ENCODE results near the gene RIMBP2.

RIMBP2 gene

GRCh38 chr12:130436741-130437501 lies 279.2 kb downstream of the RIMBP2 start:
- FAIRE-seq, result no peak
- DNase-seq (ENCODE audit: insufficient read length, low spot score), result no peak

- DNase-seq (ENCODE audit: insufficient read length, low spot score), result no peak
- no peak for FAIRE-seq
Measured at GRCh38 chr12:130435826-130436225, 280.3 kb downstream of the RIMBP2 start.

DNA sequence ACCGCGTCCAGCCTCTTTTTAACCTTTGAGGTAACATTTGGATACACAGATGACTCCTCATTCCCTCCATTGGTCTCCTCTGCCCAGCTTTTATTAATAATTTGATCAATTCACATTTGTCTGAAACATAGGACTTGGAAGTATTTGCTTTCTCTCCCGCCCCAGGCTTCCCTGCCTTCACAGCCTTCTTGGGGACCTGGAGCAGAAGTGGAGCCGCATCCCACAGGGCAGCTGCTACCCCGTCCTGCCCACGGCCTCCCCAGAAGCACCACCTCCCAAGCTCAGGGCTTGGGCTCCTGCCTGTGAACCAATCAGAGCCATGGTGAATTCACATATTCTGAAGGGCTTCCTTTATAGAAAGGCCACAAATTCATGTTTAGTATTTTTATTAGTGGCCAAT lies 280.8 kb downstream of the RIMBP2 start:
- no peak for DNase-seq (ENCODE audit: insufficient read length, low spot score)
- no peak for FAIRE-seq

- no peak for DNase-seq (ENCODE audit: insufficient read length, low spot score)
- no peak for FAIRE-seq
Measured at GRCh38 chr12:130434560-130434959, 281.5 kb downstream of the RIMBP2 start.

DNA sequence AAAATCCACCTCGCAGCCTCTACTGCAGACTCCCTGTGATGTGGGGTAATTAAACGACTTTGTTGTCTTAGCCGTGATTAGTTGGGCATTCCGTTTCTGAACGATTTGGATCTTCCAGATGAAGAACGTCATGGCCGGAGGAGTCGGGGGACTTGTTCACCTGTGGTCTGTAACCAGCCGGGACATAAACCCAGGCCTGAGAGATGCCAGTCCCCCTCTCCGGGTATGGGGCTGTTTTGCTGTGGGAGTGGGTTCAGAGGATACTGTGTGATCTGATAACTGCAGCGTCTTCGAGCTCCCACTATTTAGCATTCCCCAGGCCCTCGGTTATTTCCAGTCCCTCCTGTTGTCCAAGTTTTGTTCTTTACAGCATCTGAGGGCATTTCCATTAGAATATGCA lies 282.3 kb downstream of the RIMBP2 start:
- DNase-seq (ENCODE audit: insufficient read length, low spot score) (no peak), FAIRE-seq (no peak)

DNA sequence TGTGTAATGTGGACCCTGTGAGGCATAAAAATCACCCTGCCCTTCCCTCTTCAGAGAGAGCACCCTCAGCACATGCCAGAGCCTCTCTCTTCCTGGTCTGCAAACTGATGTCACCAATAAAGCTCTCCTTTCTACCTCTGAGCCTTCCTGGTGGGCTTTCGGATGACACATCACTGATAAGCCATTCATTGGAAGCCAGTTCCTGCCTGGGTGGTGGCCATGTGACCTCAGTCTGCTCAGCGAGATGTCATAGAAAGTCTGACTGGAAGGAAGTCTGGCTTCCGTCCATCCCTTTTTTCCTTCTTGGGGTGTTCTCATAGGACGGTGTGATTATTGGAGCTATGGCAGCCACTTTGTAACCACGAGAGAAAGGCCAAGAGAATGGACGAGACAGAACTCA lies 282.7 kb downstream of the RIMBP2 start:
- no peak for FAIRE-seq
- DNase-seq (ENCODE audit: insufficient read length, low spot score), result no peak

DNA sequence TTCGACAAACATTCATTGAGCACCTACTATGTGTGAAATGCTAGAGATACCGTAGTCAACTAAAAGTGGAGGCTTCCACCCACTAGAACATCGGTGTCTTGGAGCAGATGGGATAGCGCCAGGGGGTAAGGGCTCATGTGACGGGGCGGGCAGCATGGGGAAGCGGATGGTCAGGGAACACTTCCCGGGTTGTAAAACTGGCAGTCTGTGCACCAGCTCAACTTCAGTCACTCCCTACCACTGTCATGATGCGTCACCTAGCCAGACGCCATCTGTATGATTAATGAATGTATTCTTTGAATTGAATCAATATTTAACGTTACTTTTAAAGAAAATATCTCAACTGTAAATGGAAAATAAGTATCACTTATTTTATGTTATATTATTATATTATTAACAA lies 284.9 kb downstream of the RIMBP2 start:
- FAIRE-seq, result no peak
- DNase-seq (ENCODE audit: insufficient read length, low spot score), result no peak

GRCh38 chr12:130429656-130430505 lies 286.2 kb downstream of the RIMBP2 start:
- FAIRE-seq (no peak), DNase-seq (ENCODE audit: insufficient read length, low spot score) (no peak)

- FAIRE-seq (no peak), DNase-seq (ENCODE audit: insufficient read length, low spot score) (no peak)
Measured at GRCh38 chr12:130428116-130428515, 288.0 kb downstream of the RIMBP2 start.

- no peak for DNase-seq (ENCODE audit: insufficient read length, low spot score)
Measured at GRCh38 chr12:130427381-130427887, 288.7 kb downstream of the RIMBP2 start.

DNA sequence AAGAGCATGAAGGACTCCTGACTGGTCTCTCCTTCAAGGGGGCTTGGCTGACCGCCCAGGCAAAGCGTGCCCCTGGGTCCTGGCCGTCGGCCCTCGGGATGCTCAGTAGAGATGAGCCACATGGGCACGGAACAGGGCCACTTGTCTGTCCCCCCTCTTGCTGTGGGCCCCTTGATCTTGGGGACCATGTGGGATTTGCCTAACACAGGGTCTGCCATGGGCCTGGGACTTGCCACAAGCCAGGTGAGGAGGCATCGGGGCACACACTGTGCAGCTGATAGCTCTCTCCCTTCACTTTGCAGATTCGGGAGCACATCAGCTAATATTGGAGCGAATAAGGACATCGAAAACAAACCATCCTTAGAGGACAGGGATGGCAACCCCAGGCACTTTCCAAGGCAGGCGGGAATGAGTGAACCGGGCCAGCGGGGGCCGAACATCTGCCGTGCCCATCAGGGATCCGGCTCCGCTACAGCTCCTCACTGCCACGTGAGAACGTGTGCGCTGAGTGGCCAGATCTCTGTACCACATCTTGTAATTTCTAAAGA lies 290.3 kb downstream of the RIMBP2 start:
- DNase-seq (ENCODE audit: insufficient read length, low spot score), result no peak
- FAIRE-seq, result no peak

More at GRCh38 chr12:130427381-130427887, 288.7 kb downstream of the RIMBP2 start:
- FAIRE-seq, result no peak

DNA sequence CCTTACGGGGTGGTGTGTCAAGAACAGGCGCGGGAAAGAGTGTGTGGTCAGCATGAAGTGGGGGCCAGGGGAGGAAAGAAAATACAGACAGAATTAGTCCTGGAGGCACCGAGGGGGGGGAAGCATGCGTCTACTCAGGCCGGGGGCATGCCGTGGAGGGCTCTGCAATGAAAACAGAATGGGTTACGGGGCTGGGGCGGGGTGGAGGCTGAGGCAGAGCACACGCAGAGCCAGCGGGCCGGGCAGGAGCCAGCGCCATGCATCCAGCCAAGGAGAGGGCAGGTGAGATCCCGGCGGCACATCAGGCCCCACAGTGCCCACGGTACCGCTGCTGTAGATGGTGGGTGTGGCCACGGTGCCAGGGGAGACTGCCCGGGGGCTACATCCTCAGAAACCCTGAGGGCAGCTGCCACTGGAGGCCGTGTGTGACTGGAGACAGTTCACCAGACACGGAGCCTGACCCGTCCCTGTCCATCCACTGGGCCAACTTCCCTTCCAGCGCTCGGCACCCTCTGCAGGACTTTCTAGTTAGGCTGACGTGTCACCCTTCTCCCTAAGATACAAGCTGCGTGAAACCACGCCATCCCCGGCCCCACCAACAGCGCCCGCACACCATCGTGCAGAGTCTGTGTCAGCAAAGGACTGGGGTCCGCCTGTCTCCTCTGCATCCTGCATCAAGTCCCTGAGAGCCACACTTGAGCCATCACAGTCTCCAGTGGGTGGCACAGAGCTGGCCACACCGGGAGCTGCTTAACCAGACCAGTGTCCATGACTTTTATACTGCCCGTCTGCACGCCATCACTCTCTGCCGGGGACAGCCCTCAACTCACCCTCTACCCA lies 291.0 kb downstream of the RIMBP2 start:
- FAIRE-seq, result no peak

DNA sequence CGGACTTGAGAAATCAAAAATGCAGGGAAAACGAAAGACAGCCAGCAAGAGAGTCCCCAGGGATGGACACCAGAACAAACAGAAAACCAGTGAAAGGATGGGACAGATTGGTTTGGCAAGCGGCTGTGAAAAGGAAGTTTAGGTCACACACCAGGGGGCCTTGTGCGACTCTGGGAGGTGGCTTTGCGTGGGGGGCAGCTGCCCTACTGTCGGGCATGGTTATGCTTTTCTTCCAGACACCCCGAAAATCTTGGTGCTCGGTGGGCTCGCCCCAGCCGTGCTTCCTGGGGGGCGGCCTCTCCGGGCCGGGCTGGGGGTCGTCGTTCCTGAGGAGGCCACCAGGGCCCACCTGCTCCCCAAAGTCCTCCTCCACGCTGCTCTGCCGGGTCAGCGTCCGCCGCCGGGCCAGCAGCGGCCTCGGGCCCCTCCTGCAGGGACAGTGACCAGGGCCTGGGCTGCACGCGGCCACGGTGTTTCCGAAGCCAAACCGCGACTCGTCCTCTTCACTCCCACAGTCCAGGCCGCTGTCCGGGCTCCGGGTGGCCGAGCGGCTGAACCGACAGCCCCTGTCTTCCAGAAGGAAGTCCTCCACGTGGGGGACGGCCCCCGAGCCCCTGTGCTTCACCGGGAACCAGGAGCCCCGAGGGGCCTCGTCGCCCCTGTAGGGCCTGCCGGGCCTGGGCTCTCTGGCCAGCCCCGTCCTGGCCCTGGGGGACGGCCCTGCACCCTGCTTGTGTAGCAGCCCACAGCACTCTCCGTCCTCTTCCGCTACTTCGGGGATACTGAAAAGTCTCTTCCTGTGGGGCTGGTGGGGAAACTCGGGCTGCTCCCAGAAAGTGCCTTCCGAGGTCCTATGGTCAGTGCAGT lies 291.9 kb downstream of the RIMBP2 start:
- DNase-seq (ENCODE audit: insufficient read length, low spot score) (no peak), FAIRE-seq (no peak)

More for the DNA sequence above, 291.0 kb downstream of the RIMBP2 start:
- DNase-seq (ENCODE audit: insufficient read length, low spot score), result no peak

DNA sequence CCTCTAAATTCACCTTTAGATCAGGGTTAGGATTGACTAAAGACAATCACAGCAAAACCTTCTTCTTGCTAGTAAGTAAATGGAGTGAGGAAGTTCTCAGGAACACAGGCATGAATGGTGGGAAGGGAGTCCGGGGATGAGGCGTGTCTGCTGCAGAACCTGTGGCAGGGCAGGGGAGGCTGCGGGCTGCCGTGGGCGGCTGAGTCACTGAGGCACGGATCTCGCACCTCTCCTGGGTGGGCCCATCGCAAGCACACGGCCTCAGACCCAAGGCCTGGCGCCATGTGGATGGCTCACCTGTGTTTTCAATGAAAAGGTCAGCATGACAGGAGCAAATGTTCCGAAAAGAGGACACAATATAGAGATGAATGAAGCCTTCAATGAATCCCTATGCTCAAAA lies 293.0 kb downstream of the RIMBP2 start:
- no peak for DNase-seq (ENCODE audit: insufficient read length, low spot score)
- no peak for FAIRE-seq

DNA sequence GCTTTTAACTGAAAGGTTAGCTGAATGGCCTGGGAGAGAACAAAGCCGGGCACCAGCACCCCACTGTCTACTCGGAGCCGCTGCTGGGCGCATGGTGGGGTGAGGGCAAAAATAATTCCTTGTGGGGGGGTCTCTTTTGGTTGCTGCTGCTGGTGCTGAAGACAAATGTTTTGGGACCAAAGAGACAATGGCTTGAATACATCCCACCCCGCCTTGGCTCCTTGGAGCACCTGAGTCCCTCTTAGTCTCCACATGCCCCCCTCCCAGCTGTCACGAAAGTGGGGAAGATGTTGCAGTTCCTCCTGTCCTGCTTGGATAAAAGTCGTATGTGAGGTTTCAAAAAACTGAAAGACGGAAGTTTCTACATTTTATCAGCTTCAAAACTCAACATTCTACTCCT lies 293.4 kb downstream of the RIMBP2 start:
- DNase-seq (ENCODE audit: insufficient read length, low spot score) (no peak), FAIRE-seq (no peak)

GRCh38 chr12:130421896-130422295 lies 294.2 kb downstream of the RIMBP2 start:
- DNase-seq (ENCODE audit: insufficient read length, low spot score), result no peak
- FAIRE-seq, result no peak

- DNase-seq (ENCODE audit: insufficient read length, low spot score), result no peak
- FAIRE-seq, result no peak
Measured at GRCh38 chr12:130420071-130420470, 296.0 kb downstream of the RIMBP2 start.

GRCh38 chr12:130419116-130419515 lies 297.0 kb downstream of the RIMBP2 start:
- no peak for FAIRE-seq

DNA sequence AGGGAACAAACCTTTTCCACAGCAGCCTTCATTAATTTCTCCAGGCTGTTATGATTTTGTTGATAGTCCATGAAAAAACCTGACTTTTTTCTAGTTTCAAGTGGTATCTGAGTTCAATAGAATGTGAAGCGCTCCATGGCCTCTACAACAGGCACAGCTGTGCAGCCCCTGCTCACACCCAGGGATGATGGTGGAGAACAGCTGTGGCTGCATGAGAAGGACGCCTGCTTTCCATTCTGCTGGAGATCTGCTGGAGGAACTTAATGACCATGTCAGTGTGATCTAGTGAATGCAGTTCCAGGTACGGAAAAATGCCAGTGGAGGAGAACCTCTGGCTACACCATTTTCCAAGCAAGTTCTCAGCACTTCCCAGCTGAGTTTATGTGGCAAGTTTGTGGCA lies 297.8 kb downstream of the RIMBP2 start:
- DNase-seq (ENCODE audit: insufficient read length, low spot score), result no peak
- FAIRE-seq, result no peak

More at GRCh38 chr12:130419116-130419515, 297.0 kb downstream of the RIMBP2 start:
- no peak for DNase-seq (ENCODE audit: insufficient read length, low spot score)

GRCh38 chr12:130414381-130414780 lies 301.7 kb downstream of the RIMBP2 start:
- FAIRE-seq (no peak), DNase-seq (ENCODE audit: insufficient read length, low spot score) (no peak)
